Uterus (tissue), 4 donors: ENCODE data around the gene C5. TPM values are rescaled to one million over a fixed set of nuclear protein-coding genes. Genes with fewer than 3 reads are reported as not detected.
A peak's percentile ranks its signal among the peaks of the same experiment; 100 is the strongest.

Source experiments
- DNase-seq, 2 donors: peaks; one replicate each; pipeline ENCODE4 v3.0.0-alpha.2; 2019 to 2020
- H3K27ac ChIP-seq, 2 donors: fragments of 200-600 bp; sonication (generic); 1 replicate in 1 of 2; 2 replicates in 1 of 2; pipeline ENCODE4 v1.5.1; 2016 to 2018
- H3K27me3 ChIP-seq, 2 donors: fragments of 200-600 bp; sonication (generic); one replicate each; pipeline ENCODE4 v1.5.1; 2018 to 2019; ENCODE audit warnings: control low read depth in 1 of 2
- H3K36me3 ChIP-seq, 2 donors: fragments of 200-600 bp; sonication (generic); one replicate each; pipeline ENCODE4 v1.5.1; 2019; ENCODE audit warnings: control low read depth in 1 of 2
- H3K4me1 ChIP-seq, 2 donors: fragments of 200-600 bp; sonication (generic); one replicate each; pipeline ENCODE4 v1.5.1; 2018 to 2019; ENCODE audit warnings: control low read depth in 1 of 2
- H3K4me3 ChIP-seq, 2 donors: fragments of 200-600 bp; sonication (generic); 1 replicate in 1 of 2; 2 replicates in 1 of 2; pipeline ENCODE4 v1.5.1; 2018 to 2019; ENCODE audit warnings: mild to moderate bottlenecking in 1 of 2
- H3K9me3 ChIP-seq, 2 donors: fragments of 200-600 bp; sonication (generic); one replicate each; pipeline ENCODE4 v1.5.1; 2019; ENCODE audit warnings: control low read depth in 1 of 2
- CTCF ChIP-seq, 4 experiments: fragments of 200-600 bp in 2 of 4; fragments of 450-650 bp in 2 of 4; sonication (generic) in 2 of 4; IDR thresholded peaks; one replicate each; pipeline ENCODE4 v1.5.1; 2016 to 2019; ENCODE audit warnings: antibody characterized with exemption in 4 of 4, mild to moderate bottlenecking in 2 of 4, moderate library complexity in 1 of 4
- POLR2A ChIP-seq, 2 donors: fragments of 450-650 bp; IDR thresholded peaks; one replicate each; pipeline ENCODE4 v1.6.1; 2016; ENCODE audit warnings: antibody characterized with exemption in 2 of 2, mild to moderate bottlenecking in 1 of 2, moderate library complexity in 1 of 2
- intact Hi-C: fragments of 100-400 bp; cut with DNase I; formaldehyde crosslinking; loops from one replicate; pipeline ENCODE4 v1.15.1; 2023; ENCODE audit warnings: low total_unique reads
- total RNA-seq, 4 donors: library from RNA; depleted of rRNA in 3 of 4; stranded (reverse); fragments of >200 nt in 3 of 4; gene quantifications; one replicate each; pipeline versions ENCODE4 v1.1.0 to v1.2.4, GENCODE V29; 2014 to 2023
- donor health status: DM: yes; HTN: yes; CAD: no.

Gene C5
- total RNA-seq, 4 donors from 2014 or later: 2.1 to 37.1 (median 10.3) TPM

- Histone ChIP-seq H3K36me3 (no peaks in the 10 kb centered on the region), H3K4me3 (no peak overlapping the region), H3K4me1 (no peaks in the 10 kb centered on the region), H3K27ac (no peak overlapping the region), H3K9me3 (no peaks in the 10 kb centered on the region), H3K27me3 (no peaks in the 10 kb centered on the region)
- intact Hi-C loops: no loop called here
- TF ChIP-seq POLR2A (IDR thresholded peaks at IDR 0.05) (no peak), CTCF (IDR thresholded peaks at IDR 0.05) (no peak)
- DNase-seq: no peak
These were observed 35.6 kb upstream of the C5 start for GRCh38 chr9:121085661-121086060.

GRCh38 chr9:121082075-121082474 lies 32.0 kb upstream of the C5 start:
- no peaks in the 10 kb centered on the region for H3K9me3 ChIP-seq
- intact Hi-C loops: no loop called here
- H3K27me3 ChIP-seq: no peaks in the 10 kb centered on the region
- H3K4me3 ChIP-seq: no peak overlapping the region
- no peak for TF ChIP-seq CTCF (IDR thresholded peaks at IDR 0.05)
- TF ChIP-seq POLR2A (IDR thresholded peaks at IDR 0.05): no peak
- no peak overlapping the region for H3K27ac ChIP-seq
- H3K4me1 ChIP-seq: no peaks in the 10 kb centered on the region
- DNase-seq: no peak
- no peaks in the 10 kb centered on the region for H3K36me3 ChIP-seq

- DNase-seq: no peak
- Histone ChIP-seq H3K36me3 (no peaks in the 10 kb centered on the region), H3K27ac (peak overlapping the region; percentile 86 to 96), H3K4me3 (peak overlapping the region; percentile 73 to 80), H3K4me1 (peaks cover 0 to 9% of the 10 kb centered on the region in 2 donors), H3K27me3 (no peaks in the 10 kb centered on the region), H3K9me3 (no peaks in the 10 kb centered on the region)
- TF ChIP-seq POLR2A (IDR thresholded peaks at IDR 0.05): no peak
- no peak for TF ChIP-seq CTCF (IDR thresholded peaks at IDR 0.05)
- intact Hi-C loops: no loop called here
These were observed 25.4 kb upstream of the C5 start for GRCh38 chr9:121075251-121076036.

- Histone ChIP-seq H3K27ac (peak within 1 kb of the TSS; percentile 86 to 96), H3K9me3 (no peaks in the 10 kb centered on the region), H3K4me1 (peaks cover 0 to 9% of the 10 kb centered on the region in 2 donors), H3K27me3 (no peaks in the 10 kb centered on the region), H3K4me3 (peak within 1 kb of the TSS; percentile 73 to 80), H3K36me3 (no peaks in the 10 kb centered on the region)
- DNase-seq: peak; percentile 89 to 91
- TF ChIP-seq POLR2A (IDR thresholded peaks at IDR 0.05) (peak; percentile 25 to 74), CTCF (IDR thresholded peaks at IDR 0.05) (peak in 1 of 4 experiments; percentile 7)
- intact Hi-C loops: no loop called here
These were observed 24.5 kb upstream of the C5 start, which contains the start of gene CNTRL for GRCh38 chr9:121074370-121075250. CNTRL (plus strand) TSS chr9:121074955; CDS start chr9:121088327, 13,372 bp downstream.
